Activated CD4-positive, alpha-beta T cell treated with anti-CD3 and anti-CD28 coated beads, Interleukin-2, Interleukin-4, amounts not matched to agents 100 ng/mL and 50 ng/mL, durations not matched to agents 16 hours and 8 hours (primary cell): ENCODE measurements around the gene HAPSTR1.
A peak's percentile ranks its signal among the peaks of the same experiment; 100 is the strongest.
"Not testable (repeated sequence)": the region's sequence is repeated elsewhere in the genome, so short reads cannot be mapped to it uniquely, and the experiment has no call there.

Experiments
- DNase-seq: peaks from one replicate; pipeline ENCODE4 v3.0.0-alpha.2; 2020; ENCODE audit warnings: low spot score

The HAPSTR1 gene, protein sequence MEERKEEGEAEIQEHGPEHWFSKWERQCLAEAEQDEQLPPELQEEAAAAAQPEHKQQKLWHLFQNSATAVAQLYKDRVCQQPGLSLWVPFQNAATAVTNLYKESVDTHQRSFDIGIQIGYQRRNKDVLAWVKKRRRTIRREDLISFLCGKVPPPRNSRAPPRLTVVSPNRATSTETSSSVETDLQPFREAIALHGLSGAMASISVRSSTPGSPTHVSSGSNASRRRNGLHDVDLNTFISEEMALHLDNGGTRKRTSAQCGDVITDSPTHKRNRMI

GRCh38 chr16:9090960-9091866 lies at the start of gene HAPSTR1:
TSS of gene HAPSTR1 (plus strand) at chr16:9091644. CDS start at chr16:9092045, 401 bp downstream.
- peak; percentile 100 for DNase-seq

DNA sequence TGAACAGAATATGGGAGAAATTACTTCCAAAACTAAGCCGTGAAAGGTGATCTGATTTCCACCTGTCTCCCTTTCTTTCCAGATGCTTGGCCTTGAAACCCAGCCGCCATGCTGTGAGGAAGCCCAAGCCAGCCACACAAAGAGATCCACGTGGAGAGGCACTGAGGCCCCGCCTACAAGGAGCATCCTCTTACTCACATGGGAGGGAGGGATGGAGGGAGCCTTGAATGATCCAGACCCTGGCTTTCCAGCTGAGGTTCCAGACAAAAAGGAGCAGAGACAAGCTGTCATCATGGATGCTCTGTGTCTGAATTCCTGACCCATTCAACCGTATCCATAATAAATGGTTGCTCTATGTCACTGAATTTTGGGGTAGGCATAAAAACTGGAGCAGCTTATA lies 48.9 kb upstream of the HAPSTR1 start:
- DNase-seq, result no peak

GRCh38 chr16:9042964-9043680 lies 48.3 kb upstream of the HAPSTR1 start:
- no peak for DNase-seq

- DNase-seq, result not testable (repeated sequence)
Measured at GRCh38 chr16:9045562-9045961, 45.9 kb upstream of the HAPSTR1 start.

- DNase-seq, result no peak
Measured at GRCh38 chr16:9046667-9047055, 44.8 kb upstream of the HAPSTR1 start.

DNA sequence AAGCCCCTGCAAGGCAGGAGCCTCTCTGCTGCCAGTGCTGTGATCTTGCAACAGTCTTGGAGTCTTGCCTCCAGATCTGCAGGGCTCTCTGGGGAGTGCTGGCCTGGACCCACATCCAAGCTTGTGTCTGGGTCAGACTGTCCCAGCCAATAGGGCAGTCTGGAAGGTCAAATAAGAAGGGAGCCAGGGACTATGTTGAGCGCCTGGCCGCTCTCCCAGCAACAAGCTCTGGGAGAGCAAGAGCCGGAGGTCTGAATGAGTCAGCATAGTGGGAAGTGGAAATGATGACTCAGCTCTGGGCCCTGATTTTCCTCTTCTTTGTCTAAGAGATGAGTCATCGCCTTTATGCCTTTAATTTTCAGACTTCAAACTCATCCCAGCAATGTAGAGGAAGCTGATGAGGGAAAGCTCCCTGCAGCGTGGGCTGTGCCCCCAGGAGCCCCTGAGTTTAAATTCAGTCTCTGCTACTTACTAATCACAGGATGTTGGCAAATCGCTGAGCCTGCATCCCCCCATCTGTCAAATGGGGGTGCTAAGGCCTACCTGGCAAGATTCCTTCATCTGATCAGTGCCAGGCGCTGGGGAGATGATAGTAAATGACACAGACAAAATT lies 43.6 kb upstream of the HAPSTR1 start:
- peak; percentile 80 for DNase-seq

- no peak for DNase-seq
Measured at GRCh38 chr16:9048302-9048700, 43.1 kb upstream of the HAPSTR1 start.

DNA sequence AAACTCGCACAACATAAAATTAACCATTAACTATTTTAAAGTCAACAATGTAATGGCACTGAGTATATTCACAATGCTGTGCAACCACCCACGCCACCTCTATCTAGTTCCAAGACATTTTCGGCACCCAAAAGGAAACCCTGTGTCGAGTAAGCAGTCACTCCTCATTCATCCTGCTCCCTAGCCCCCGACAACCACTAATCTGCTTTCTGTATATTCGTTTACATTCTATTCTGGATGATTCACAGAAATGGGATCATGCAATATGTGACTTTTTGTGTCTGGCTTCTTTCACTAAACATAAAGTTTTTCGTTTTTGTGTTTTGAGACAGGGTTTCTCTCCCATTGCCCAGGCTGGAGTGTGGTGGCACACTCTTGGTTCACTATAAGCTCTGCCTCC lies 42.2 kb upstream of the HAPSTR1 start:
- DNase-seq, result no peak

GRCh38 chr16:9050102-9050830 lies 41.2 kb upstream of the HAPSTR1 start:
- no peak for DNase-seq

- DNase-seq, result peak; percentile 36
Measured at GRCh38 chr16:9053006-9053601, 38.3 kb upstream of the HAPSTR1 start.

DNA sequence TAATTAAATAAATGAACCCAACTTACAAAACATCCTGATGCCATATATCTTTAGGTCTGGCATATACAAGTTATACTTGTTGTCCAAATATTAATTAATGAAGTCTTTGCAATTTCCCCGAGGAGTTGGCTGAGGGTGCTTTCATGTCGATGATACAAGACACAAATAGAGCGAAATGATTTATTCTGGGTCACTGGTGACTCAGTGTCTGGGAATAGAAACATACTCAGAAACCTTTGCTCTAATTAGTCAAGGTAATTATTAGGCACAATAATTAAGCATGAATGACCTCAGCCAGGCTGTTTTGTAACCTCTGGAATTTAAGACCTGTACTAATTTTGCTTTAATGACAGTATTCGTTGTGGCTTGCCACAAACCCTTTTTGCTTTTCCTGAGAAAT lies 37.0 kb upstream of the HAPSTR1 start:
- DNase-seq, result no peak

GRCh38 chr16:9055115-9055514 lies 36.3 kb upstream of the HAPSTR1 start:
- DNase-seq, result no peak

DNA sequence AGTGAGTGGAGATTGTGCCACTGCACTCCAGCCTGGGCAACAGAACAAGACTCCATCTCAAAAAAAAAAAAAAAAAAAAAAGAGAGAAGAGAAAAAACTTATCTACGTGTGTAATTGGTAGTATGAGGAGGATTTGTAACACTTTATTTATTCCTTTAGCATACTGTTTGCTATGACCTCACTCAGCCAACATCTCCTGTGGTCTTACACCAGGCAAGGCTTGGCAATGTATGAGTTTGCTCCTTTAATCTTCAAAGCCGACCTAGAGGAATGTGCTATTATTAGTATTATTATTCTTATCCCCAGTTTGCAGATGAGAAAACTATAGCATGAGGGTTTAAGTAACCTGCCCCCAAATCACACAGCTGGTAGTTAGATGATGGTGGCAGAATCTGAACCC lies 35.8 kb upstream of the HAPSTR1 start:
- DNase-seq, result no peak

DNA sequence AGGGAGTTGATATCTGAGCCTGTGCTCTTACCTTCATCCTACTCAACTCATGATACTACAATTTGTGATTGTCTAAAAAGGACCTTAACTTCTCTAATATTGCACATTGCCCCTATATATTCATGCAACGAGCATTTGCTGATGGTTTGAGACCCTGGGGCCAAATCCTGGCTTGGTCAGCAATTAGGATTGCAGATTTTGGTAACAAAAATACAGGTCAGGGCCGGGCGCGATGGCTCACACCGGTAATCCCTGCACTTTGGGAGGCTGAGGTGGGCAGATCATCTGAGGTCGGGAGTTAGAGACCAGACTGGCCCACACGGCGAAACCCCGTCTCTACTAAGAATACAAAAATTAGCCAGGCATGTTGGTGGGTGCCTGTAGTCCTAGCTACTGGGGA lies 35.4 kb upstream of the HAPSTR1 start:
- no peak for DNase-seq

DNA sequence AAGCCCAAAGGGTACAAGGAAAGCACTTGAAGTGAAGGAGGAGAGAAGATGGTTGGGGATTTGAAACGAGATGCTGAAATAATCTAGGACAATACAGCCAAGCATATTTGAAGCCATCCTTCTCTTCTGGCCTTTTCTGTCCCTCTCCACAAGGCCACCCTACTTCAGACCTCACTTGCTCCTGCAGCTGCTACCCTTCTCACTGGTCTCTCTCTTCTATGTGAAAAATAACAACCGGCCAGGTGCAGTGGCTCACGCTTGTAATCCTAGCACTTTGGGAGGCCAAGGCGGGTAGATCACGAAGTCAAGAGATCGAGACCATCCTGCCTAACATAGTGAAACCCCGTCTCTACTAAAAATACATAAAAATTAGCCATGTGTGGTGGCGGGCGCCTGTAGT lies 33.2 kb upstream of the HAPSTR1 start:
- no peak for DNase-seq

DNA sequence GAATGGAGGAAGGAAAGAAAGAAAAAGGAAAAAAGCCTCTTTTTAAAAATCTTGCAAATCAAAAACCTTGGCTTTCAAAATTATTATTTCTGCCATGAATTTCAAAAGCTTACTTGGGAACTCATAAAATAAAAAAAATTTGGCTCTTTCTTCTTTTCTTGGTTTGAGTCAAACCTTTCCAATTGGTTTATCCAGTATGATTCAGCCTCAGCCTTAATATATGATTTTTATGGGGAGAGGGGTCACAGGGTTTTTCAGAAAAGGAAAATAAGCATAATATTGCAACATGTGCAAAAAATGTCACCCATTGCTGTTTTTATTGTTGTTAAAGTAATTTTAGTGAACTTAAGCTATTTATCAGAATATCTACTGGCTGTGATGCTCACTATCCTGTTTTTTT lies 31.2 kb upstream of the HAPSTR1 start:
- DNase-seq, result no peak

GRCh38 chr16:9061358-9061813 lies 30.1 kb upstream of the HAPSTR1 start:
- DNase-seq, result no peak

DNA sequence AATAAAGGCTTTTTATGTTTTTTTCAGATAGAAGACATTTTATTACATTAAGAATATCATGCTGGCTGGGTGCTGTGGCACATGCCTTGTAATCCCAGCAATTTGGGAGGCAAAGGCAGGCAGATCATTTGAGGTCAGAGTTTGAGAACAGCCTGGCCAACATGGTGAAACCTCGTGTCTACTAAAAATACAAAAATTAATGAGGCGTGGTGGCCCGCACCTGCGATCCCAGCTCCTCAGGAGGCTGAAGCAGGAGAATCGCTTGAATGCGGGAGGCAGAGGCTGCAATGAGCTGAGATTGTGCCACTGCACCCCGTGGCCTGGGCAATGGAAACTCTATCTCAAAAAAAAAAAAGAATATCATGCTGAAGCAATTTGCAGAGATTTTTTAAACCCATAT lies 29.1 kb upstream of the HAPSTR1 start:
- no peak for DNase-seq

- DNase-seq, result no peak
Measured at GRCh38 chr16:9065077-9065476, 26.4 kb upstream of the HAPSTR1 start.

DNA sequence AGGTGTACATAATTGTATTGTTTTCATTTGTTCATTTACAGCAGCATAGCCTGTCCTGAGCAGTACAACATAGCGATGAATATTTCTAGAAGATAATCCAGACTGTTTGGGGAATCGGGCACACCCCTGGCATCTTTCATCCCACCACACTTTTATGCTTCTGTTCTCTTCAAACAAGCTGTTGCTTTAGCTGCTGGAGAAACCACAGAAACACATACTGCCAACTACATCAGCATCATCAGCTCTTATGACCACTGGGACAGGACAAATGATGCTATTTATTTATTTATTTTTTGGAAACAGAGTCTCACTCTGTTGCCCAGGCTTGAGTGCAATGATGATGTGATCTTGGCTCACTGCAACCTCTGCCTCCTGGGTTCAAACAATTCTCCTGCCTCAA lies 22.6 kb upstream of the HAPSTR1 start:
- DNase-seq, result no peak

- DNase-seq, result no peak
Measured at GRCh38 chr16:9070254-9070653, 21.2 kb upstream of the HAPSTR1 start.
